Mesenchymal stem cell (in vitro differentiated cells and primary cell): ENCODE measurements around the gene C5orf52.
A peak's percentile ranks its signal among the peaks of the same experiment; 100 is the strongest.

Source experiments
- DNase-seq: peaks from one replicate; pipeline ENCODE4 v3.0.0-alpha.2; 2013
- H2AFZ ChIP-seq: one replicate; pipeline ENCODE4 v1.6.1; 2013; ENCODE audit warnings: low read depth, mild to moderate bottlenecking, control low read depth, inconsistent platforms, low read length, moderate library complexity
- H2AK5ac ChIP-seq: 2 replicates; pipeline ENCODE4 v1.6.1; 2013; ENCODE audit warnings: low read length, moderate library complexity, mild to moderate bottlenecking, inconsistent platforms; ENCODE audit not compliant: severe bottlenecking
- H2BK120ac ChIP-seq: one replicate; pipeline ENCODE4 v1.6.1; 2013; ENCODE audit warnings: low read depth, mild to moderate bottlenecking, inconsistent platforms, low read length, moderate library complexity
- H2BK12ac ChIP-seq, 2 experiments: one replicate each; pipeline ENCODE4 v1.6.1; 2013; ENCODE audit warnings: inconsistent platforms in 2 of 2, low read length in 2 of 2, mild to moderate bottlenecking in 2 of 2, moderate library complexity in 2 of 2, control low read depth in 1 of 2
- H2BK15ac ChIP-seq: one replicate; pipeline ENCODE4 v1.6.1; 2013; ENCODE audit warnings: mild to moderate bottlenecking, low read depth, inconsistent platforms; ENCODE audit not compliant: poor library complexity, severe bottlenecking
- H2BK5ac ChIP-seq: 2 replicates; pipeline ENCODE4 v1.6.1; 2013; ENCODE audit warnings: low read depth, mild to moderate bottlenecking, low read length, control low read depth, inconsistent platforms; ENCODE audit not compliant: poor library complexity, severe bottlenecking
- H3K14ac ChIP-seq, 2 experiments: one replicate each; pipeline ENCODE4 v1.6.1; 2013; ENCODE audit warnings: inconsistent platforms in 2 of 2, low read length in 2 of 2, control low read depth in 1 of 2, mild to moderate bottlenecking in 1 of 2, moderate library complexity in 1 of 2
- H3K18ac ChIP-seq, 2 experiments: one replicate each; pipeline ENCODE4 v1.6.1; 2013; ENCODE audit warnings: inconsistent platforms in 2 of 2, low read length in 2 of 2, control low read depth in 1 of 2, low read depth in 1 of 2, mild to moderate bottlenecking in 1 of 2
- H3K23ac ChIP-seq, 2 experiments: one replicate each; pipeline ENCODE4 v1.6.1; 2013; ENCODE audit warnings: inconsistent platforms in 2 of 2, low read length in 2 of 2, mild to moderate bottlenecking in 2 of 2, moderate library complexity in 2 of 2, control low read depth in 1 of 2
- H3K27ac ChIP-seq: 2 replicates; pipeline ENCODE4 v1.5.1; 2013; ENCODE audit warnings: mild to moderate bottlenecking, moderate library complexity, low read length, control low read depth, inconsistent platforms; ENCODE audit not compliant: poor library complexity, severe bottlenecking
- H3K27me3 ChIP-seq, 2 experiments: 2 replicates each; pipeline versions ENCODE4 v1.6.1 to v1.7.0; 2013; ENCODE audit warnings: low read length in 2 of 2, mild to moderate bottlenecking in 2 of 2, moderate library complexity in 2 of 2, control low read depth in 1 of 2, inconsistent platforms in 1 of 2; ENCODE audit not compliant: control insufficient read depth in 1 of 2, insufficient read depth in 1 of 2
- H3K36me3 ChIP-seq, 2 experiments: 2 replicates each; pipeline versions ENCODE4 v1.6.1 to v1.7.0; 2013; ENCODE audit warnings: low read length in 2 of 2, control low read depth in 1 of 2, inconsistent platforms in 1 of 2, low read depth in 1 of 2, mild to moderate bottlenecking in 1 of 2; ENCODE audit not compliant: insufficient read depth in 2 of 2, control insufficient read depth in 1 of 2
- H3K4ac ChIP-seq, 2 experiments: one replicate each; pipeline ENCODE4 v1.6.1; 2013; ENCODE audit warnings: inconsistent platforms in 2 of 2, low read length in 2 of 2, mild to moderate bottlenecking in 2 of 2, moderate library complexity in 2 of 2, control low read depth in 1 of 2, low read depth in 1 of 2
- H3K4me1 ChIP-seq: 2 replicates; pipeline ENCODE4 v1.6.1; 2013; ENCODE audit warnings: low read depth, low read length, control low read depth; ENCODE audit not compliant: control insufficient read depth, insufficient read depth
- H3K4me2 ChIP-seq: 2 replicates; pipeline ENCODE4 v1.6.1; 2013; ENCODE audit warnings: low read length, mild to moderate bottlenecking, inconsistent platforms; ENCODE audit not compliant: poor library complexity, severe bottlenecking
- H3K4me3 ChIP-seq, 2 experiments: 2 replicates each; pipeline versions ENCODE4 v1.5.1 to v1.7.0; 2013; ENCODE audit warnings: low read length in 2 of 2, mild to moderate bottlenecking in 2 of 2, control low read depth in 1 of 2, low read depth in 1 of 2; ENCODE audit not compliant: insufficient read depth in 1 of 2
- H3K79me1 ChIP-seq: replicated peaks from 2 replicates; pipeline ENCODE4 v1.6.1; 2013; ENCODE audit warnings: mild to moderate bottlenecking, control low read depth, low read length, inconsistent platforms; ENCODE audit not compliant: poor library complexity, severe bottlenecking
- H3K9ac ChIP-seq: 2 replicates; pipeline ENCODE4 v1.7.0; 2013; ENCODE audit warnings: mild to moderate bottlenecking, low read length, moderate library complexity
- H3K9me3 ChIP-seq: 2 replicates; pipeline ENCODE4 v1.7.0; 2013; ENCODE audit warnings: mild to moderate bottlenecking, low read length; ENCODE audit not compliant: control insufficient read depth
- H4K8ac ChIP-seq: one replicate; pipeline ENCODE4 v1.6.1; 2013; ENCODE audit warnings: inconsistent platforms, mild to moderate bottlenecking, low read length, moderate library complexity
- H4K91ac ChIP-seq: one replicate; pipeline ENCODE4 v1.6.1; 2013; ENCODE audit warnings: mild to moderate bottlenecking, low read length, inconsistent platforms
- WGBS: methylation state at CpG from one replicate; pipeline ENCODE4 v1.1.7; 2013; ENCODE audit warnings: mixed read lengths; 5-methylcytosine and 5-hydroxymethylcytosine counted together

C5orf52 gene

DNA sequence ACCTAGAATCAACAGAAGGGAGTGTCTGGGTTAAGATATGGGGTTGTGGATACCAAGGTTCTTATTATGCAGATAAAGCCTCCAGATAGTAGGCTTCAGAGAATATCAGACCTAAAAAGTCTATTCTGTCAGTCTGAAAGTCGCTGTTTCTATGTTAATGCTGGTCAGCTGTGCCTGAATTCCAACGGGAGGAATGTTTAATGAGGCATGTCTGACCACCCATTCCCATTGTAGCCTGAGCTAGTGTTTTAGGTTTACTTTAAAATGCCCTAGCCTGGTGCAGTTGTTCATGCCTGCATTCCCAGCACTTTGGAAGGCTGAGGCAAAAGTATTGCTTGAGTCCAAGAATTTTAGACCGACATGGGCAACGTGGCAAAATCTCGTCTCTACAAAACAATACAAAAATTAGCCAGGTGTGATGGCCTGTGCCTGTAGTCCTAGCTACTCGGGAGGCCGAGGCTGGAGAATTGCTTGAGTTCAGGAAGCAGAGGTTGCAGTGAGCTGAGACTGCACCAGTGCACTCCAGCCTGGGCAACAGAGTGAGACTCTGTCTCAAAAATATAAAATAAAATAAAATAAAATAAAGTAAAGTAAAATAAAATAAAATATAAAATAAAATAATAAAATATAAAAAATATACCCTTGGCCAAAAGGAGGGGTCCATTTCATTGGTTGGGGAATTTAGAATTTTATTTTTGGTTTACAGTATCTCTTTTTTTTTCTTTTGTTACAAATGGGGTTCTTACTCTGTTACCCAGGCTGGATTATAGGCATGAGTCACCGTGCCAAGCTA, 11.3 kb upstream of the C5orf52 start:
- H3K27ac ChIP-seq: peak overlapping the region; percentile 28
- no peak overlapping the region for H2BK120ac ChIP-seq
- no peak overlapping the region for H2BK5ac ChIP-seq
- no peak overlapping the region for H3K4me2 ChIP-seq
- H3K79me1 ChIP-seq: no peaks in the 10 kb centered on the region
- H2BK12ac ChIP-seq: no peak overlapping the region
- H2AFZ ChIP-seq: no peak overlapping the region
- H3K36me3 ChIP-seq: no peaks in the 10 kb centered on the region
- peaks cover 28% of the 10 kb centered on the region for H3K9me3 ChIP-seq
- H3K4ac ChIP-seq: no peak overlapping the region
- DNase-seq: no peak
- no peak overlapping the region for H3K4me3 ChIP-seq
- no peak overlapping the region for H4K91ac ChIP-seq
- H2BK15ac ChIP-seq: no peak overlapping the region
- no peak overlapping the region for H3K9ac ChIP-seq
- H3K23ac ChIP-seq: no peak overlapping the region
- H3K27me3 ChIP-seq: no peaks in the 10 kb centered on the region
- no peak overlapping the region for H4K8ac ChIP-seq
- no peak overlapping the region for H3K18ac ChIP-seq
- no peak overlapping the region for H3K14ac ChIP-seq
- no peak overlapping the region for H2AK5ac ChIP-seq
- no peaks in the 10 kb centered on the region for H3K4me1 ChIP-seq
- 79% methylated on average over 6 of the region's 8 CpGs for WGBS

GRCh38 chr5:157665467-157666070, 5.8 kb upstream of the C5orf52 start:
- Histone ChIP-seq H2AFZ (no peak overlapping the region), H3K4me2 (no peak overlapping the region), H2BK12ac (no peak overlapping the region), H3K27ac (no peak overlapping the region), H3K79me1 (no peaks in the 10 kb centered on the region), H3K14ac (no peak overlapping the region), H2AK5ac (no peak overlapping the region), H3K4me1 (no peaks in the 10 kb centered on the region), H3K18ac (no peak overlapping the region), H3K9ac (no peak overlapping the region), H3K4ac (no peak overlapping the region), H3K27me3 (peaks cover 0 to 13% of the 10 kb centered on the region in 2 experiments), H3K9me3 (no peaks in the 10 kb centered on the region), H2BK120ac (no peak overlapping the region), H3K36me3 (no peaks in the 10 kb centered on the region), H3K4me3 (no peak overlapping the region), H3K23ac (no peak overlapping the region), H4K8ac (no peak overlapping the region), H4K91ac (no peak overlapping the region), H2BK5ac (no peak overlapping the region), H2BK15ac (no peak overlapping the region)
- 91% methylated on average over 1 of the region's 2 CpGs for WGBS
- DNase-seq: peak; percentile 64

DNA sequence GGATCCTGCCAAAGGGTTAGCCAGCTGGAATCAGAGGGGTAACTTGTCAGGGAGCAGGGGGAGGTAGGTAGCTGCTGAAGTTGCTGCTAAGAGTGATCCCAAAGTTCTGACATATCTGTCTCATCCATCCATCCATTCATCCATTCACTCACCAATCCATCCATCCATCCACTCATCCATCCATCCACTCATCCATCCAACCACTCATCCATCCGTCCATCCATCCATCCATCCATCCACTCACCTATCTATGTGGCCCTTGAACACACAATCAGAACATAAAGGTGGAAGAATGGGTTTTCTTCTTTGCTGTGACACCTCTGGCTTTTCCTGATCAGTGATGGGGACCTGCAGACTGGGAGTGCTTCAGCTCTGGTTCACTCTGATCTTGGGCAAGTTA, 3.0 kb upstream of the C5orf52 start:
- Histone ChIP-seq H3K18ac (no peak overlapping the region), H3K9ac (no peak overlapping the region), H3K79me1 (no peaks in the 10 kb centered on the region), H3K27ac (no peak overlapping the region), H3K9me3 (no peaks in the 10 kb centered on the region), H2AFZ (no peak overlapping the region), H3K4ac (no peak overlapping the region), H3K14ac (no peak overlapping the region), H3K4me1 (peaks cover 3% of the 10 kb centered on the region), H2BK5ac (no peak overlapping the region), H3K4me2 (no peak overlapping the region), H2AK5ac (no peak overlapping the region), H3K23ac (no peak overlapping the region), H2BK120ac (no peak overlapping the region), H3K27me3 (peaks cover 0 to 31% of the 10 kb centered on the region in 2 experiments), H2BK12ac (no peak overlapping the region), H4K91ac (no peak overlapping the region), H4K8ac (no peak overlapping the region), H3K4me3 (no peak overlapping the region), H2BK15ac (no peak overlapping the region), H3K36me3 (peaks cover 0 to 7% of the 10 kb centered on the region in 2 experiments)
- no peak for DNase-seq
- WGBS: 56% methylated on average over 1 of the region's 1 CpG

DNA sequence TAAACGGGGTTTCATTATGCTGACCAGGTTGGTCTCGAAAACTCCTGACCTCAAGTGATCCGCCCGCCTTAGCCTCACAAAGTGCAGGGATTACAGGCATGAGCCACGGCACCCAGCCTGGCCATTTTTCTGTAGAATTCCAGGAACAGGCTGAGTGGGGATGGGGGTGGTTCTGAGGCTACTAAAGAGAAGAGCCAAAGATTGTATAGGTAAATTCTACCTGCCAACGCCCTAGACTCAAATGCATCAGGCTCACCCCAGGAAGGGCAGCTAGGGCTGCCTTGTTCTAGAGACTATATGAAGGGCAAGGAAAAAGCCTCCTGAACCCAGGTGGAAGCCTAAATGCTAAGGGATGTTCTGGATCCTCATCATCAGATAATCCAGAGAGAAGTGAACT, 1.6 kb upstream of the C5orf52 start:
- no peaks in the 10 kb centered on the region for H3K9me3 ChIP-seq

More for the DNA sequence above, 1.6 kb upstream of the C5orf52 start:
- no peak overlapping the region for H3K4me2 ChIP-seq
- no peak overlapping the region for H3K18ac ChIP-seq
- no peak overlapping the region for H3K23ac ChIP-seq
- no peak overlapping the region for H3K9ac ChIP-seq
- H3K36me3 ChIP-seq: peaks cover 0 to 7% of the 10 kb centered on the region in 2 experiments
- no peak overlapping the region for H3K27ac ChIP-seq
- no peak overlapping the region for H4K8ac ChIP-seq
- peaks cover 3% of the 10 kb centered on the region for H3K4me1 ChIP-seq
- no peak overlapping the region for H2AFZ ChIP-seq
- H2AK5ac ChIP-seq: no peak overlapping the region
- no peak overlapping the region for H2BK15ac ChIP-seq
- H2BK12ac ChIP-seq: no peak overlapping the region
- H3K27me3 ChIP-seq: peaks cover 0 to 31% of the 10 kb centered on the region in 2 experiments
- no peak overlapping the region for H2BK5ac ChIP-seq
- WGBS: 96% methylated on average over 6 of the region's 6 CpGs
- H3K14ac ChIP-seq: no peak overlapping the region
- no peak overlapping the region for H3K4ac ChIP-seq
- H2BK120ac ChIP-seq: no peak overlapping the region
- H3K79me1 ChIP-seq: no peaks in the 10 kb centered on the region
- H4K91ac ChIP-seq: no peak overlapping the region
- H3K4me3 ChIP-seq: no peak overlapping the region
- DNase-seq: no peak
